Measurements from ENCODE around the gene ALCAM. TPM values are rescaled to one million over a fixed set of nuclear protein-coding genes. Genes with fewer than 3 reads are reported as not detected.

ALCAM gene
- total RNA-seq, 4 donors from 2014 or later, result 16.8 to 62.0 (median 27.5) TPM

DNA sequence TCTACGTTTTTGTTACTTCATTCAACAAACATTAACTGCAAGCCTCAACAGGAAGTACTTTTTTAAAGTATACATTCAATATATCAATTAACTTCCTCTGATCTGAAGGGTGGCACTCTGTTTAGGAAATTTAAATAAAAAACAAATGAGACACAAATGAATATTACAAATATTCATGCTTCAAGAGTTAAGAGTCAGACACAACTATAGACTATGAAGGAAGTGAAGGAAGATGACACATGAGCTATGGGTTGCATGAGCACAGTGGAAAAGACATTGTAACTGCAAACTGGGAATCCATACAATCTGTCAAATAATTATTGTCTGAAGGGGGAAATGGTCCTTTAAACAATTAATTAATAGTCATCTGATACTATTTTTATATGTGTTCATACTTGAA lies 26.8 kb upstream of the ALCAM start:
- Histone ChIP-seq H3K4me1 (no peaks in the 10 kb centered on the region), H3K36me3 (no peaks in the 10 kb centered on the region), H3K27ac (no peak overlapping the region), H3K27me3 (no peaks in the 10 kb centered on the region), H3K9me3 (no peaks in the 10 kb centered on the region), H3K4me3 (no peak overlapping the region)
- no peak for ATAC-seq
- WGBS, 2 donors (ENCODE audit: low coverage in 1 of 2), result 33 to 44% methylated on average over 1 of the region's 1 CpG
- TF ChIP-seq POLR2AphosphoS5 (IDR thresholded peaks at IDR 0.05) (no peak), POLR2A (IDR thresholded peaks at IDR 0.05) (no peak), EP300 (IDR thresholded peaks at IDR 0.05) (no peak)
- TF ChIP-seq, protein P1, sequence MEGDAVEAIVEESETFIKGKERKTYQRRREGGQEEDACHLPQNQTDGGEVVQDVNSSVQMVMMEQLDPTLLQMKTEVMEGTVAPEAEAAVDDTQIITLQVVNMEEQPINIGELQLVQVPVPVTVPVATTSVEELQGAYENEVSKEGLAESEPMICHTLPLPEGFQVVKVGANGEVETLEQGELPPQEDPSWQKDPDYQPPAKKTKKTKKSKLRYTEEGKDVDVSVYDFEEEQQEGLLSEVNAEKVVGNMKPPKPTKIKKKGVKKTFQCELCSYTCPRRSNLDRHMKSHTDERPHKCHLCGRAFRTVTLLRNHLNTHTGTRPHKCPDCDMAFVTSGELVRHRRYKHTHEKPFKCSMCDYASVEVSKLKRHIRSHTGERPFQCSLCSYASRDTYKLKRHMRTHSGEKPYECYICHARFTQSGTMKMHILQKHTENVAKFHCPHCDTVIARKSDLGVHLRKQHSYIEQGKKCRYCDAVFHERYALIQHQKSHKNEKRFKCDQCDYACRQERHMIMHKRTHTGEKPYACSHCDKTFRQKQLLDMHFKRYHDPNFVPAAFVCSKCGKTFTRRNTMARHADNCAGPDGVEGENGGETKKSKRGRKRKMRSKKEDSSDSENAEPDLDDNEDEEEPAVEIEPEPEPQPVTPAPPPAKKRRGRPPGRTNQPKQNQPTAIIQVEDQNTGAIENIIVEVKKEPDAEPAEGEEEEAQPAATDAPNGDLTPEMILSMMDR (IDR thresholded peaks at IDR 0.05), result no peak

DNA sequence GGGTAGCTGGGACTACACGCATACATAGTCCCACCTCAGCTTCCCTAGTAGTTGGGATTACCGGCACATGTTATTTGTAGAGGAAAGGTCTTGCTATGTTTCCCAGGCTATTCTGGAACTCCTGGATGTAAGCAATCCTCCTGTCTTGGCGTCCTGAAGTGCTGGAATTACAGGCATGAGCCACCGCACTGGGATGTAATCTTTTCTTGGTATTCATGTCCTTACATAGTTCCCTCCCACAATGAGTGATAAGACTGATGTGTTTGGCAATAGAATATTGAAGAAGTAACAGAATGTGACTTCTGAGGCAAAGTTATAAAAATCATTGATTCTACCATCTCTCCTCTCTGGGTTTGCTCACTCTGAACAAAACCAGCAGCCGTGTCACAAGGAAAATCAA lies 22.7 kb upstream of the ALCAM start:
- Histone ChIP-seq H3K9me3 (no peaks in the 10 kb centered on the region), H3K27me3 (no peaks in the 10 kb centered on the region), H3K4me3 (no peak overlapping the region), H3K36me3 (no peaks in the 10 kb centered on the region), H3K4me1 (no peaks in the 10 kb centered on the region), H3K27ac (no peak overlapping the region)
- no peak for TF ChIP-seq EP300 (IDR thresholded peaks at IDR 0.05)
- TF ChIP-seq, protein P1 (IDR thresholded peaks at IDR 0.05), result no peak
- TF ChIP-seq POLR2A (IDR thresholded peaks at IDR 0.05), result no peak
- no peak for TF ChIP-seq POLR2AphosphoS5 (IDR thresholded peaks at IDR 0.05)
- ATAC-seq, result no peak
- WGBS, 2 donors (ENCODE audit: low coverage in 1 of 2), result 50 to 81% methylated on average over 2 to 5 of the region's 5 CpGs

DNA sequence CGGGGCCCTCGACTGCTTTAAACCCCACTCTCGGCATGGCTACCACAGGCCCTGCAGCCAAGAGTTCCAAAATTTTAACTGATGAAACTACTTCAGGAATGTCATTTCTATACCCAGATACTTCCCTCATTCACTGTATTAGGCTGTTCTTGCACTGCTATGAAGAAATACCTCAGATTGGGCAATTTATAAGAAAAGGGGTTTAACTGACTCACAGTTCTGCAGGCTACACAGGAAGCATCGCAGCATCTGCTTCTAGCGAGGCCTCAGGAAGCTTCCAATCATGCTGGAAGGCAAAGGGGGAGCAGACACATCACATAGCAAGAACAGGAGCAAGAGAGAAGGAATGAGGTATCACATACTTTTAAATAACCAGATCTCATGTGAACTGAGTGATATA lies 21.6 kb upstream of the ALCAM start:
- Histone ChIP-seq H3K9me3 (no peaks in the 10 kb centered on the region), H3K36me3 (no peaks in the 10 kb centered on the region), H3K27me3 (no peaks in the 10 kb centered on the region), H3K4me1 (no peaks in the 10 kb centered on the region), H3K27ac (no peak overlapping the region), H3K4me3 (no peak overlapping the region)
- TF ChIP-seq POLR2AphosphoS5 (IDR thresholded peaks at IDR 0.05) (no peak), EP300 (IDR thresholded peaks at IDR 0.05) (no peak), POLR2A (IDR thresholded peaks at IDR 0.05) (no peak)
- TF ChIP-seq, protein P1 (IDR thresholded peaks at IDR 0.05), result no peak
- WGBS, 2 donors (ENCODE audit: low coverage in 1 of 2), result 80 to 96% methylated on average over 4 to 5 of the region's 5 CpGs
- no peak for ATAC-seq

DNA sequence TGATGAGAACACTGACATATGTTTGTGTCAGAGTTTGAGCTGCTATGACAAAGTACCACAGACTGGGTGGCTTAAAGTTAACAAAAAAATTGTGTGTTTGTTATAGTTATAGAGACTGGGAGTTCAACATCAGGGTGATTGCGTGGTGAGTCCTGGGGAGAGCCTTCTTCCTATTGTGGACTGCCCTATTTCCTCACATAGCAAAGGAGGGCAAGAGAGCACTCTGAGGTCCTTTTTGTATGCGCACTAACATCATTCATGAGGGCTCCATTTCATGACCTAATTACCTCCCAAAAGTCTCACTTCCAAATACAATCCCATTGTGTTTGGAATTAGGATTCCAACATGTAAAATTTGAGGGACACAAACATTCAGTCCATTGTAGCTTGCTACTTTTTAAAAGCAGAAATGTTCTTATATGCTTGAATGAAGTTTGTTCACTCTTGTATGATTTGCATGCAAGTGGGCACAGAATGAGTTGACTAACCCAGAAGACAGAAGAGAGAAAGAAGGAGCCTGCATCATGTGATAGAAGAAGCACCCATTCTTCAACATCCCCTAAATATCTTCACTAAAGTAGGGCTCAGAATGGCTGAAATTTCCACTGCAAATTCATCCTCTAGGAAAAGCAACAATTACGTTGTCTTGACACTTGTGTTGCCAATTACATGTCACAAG lies 18.9 kb upstream of the ALCAM start:
- Histone ChIP-seq H3K36me3 (no peaks in the 10 kb centered on the region), H3K27me3 (no peaks in the 10 kb centered on the region), H3K27ac (no peak overlapping the region), H3K4me3 (no peak overlapping the region), H3K9me3 (no peaks in the 10 kb centered on the region), H3K4me1 (no peaks in the 10 kb centered on the region)
- TF ChIP-seq POLR2AphosphoS5 (IDR thresholded peaks at IDR 0.05) (no peak), POLR2A (IDR thresholded peaks at IDR 0.05) (no peak), EP300 (IDR thresholded peaks at IDR 0.05) (no peak)
- TF ChIP-seq, protein P1 (IDR thresholded peaks at IDR 0.05), result no peak
- WGBS, 2 donors (ENCODE audit: low coverage in 1 of 2), result 83 to 95% methylated on average over 3 of the region's 3 CpGs
- no peak for ATAC-seq

DNA sequence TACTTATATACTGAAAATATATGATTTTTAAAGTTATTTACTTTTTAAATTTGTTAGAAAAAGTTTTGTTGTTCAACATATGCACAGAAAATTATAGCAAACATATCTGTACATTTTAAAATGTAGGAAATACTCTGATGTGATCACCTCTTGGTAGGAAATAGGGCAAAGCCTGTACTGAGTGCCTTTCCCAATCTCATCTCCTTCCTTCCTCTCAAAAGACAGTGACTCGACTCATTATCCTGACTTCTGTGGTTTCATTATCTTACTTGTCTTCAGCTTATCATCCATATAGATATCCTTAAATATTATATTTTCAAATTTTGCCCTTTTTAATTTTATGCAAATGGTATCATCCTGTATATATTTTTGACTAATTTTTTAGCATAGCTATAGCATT lies 18.4 kb upstream of the ALCAM start:
- H3K36me3 ChIP-seq, result no peaks in the 10 kb centered on the region
- TF ChIP-seq POLR2AphosphoS5 (IDR thresholded peaks at IDR 0.05), result no peak
- no peak for TF ChIP-seq POLR2A (IDR thresholded peaks at IDR 0.05)
- TF ChIP-seq, protein P1 (IDR thresholded peaks at IDR 0.05), result no peak
- no peak for TF ChIP-seq EP300 (IDR thresholded peaks at IDR 0.05)
- H3K4me3 ChIP-seq, result no peak overlapping the region
- no peak overlapping the region for H3K27ac ChIP-seq
- H3K27me3 ChIP-seq, result peaks cover 4% of the 10 kb centered on the region
- no peaks in the 10 kb centered on the region for H3K4me1 ChIP-seq
- 64 to 73% methylated on average over 1 of the region's 1 CpG for WGBS, 2 donors (ENCODE audit: low coverage in 1 of 2)
- no peak for ATAC-seq
- no peaks in the 10 kb centered on the region for H3K9me3 ChIP-seq
